Fibroblast of pulmonary artery (primary cell): ENCODE measurements around the gene NEUROG1.
"Not testable (repeated sequence)": the region's sequence is repeated elsewhere in the genome, so short reads cannot be mapped to it uniquely, and the experiment has no call there.

ENCODE experiments used
- DNase-seq: peaks from one replicate; pipeline ENCODE4 v3.0.0-alpha.2; 2010; ENCODE audit warnings: low read depth
- H3K4me3 ChIP-seq: replicated peaks from 2 replicates; pipeline ENCODE4 v1.5.1; 2011; ENCODE audit warnings: low read depth, mild to moderate bottlenecking, control low read depth, low read length, moderate library complexity
- TF ChIP-seq, protein P1 (sequence below): IDR thresholded peaks from 2 replicates; pipeline ENCODE4 v1.5.1; 2011; ENCODE audit warnings: mild to moderate bottlenecking, control low read depth, low read length, inconsistent platforms; ENCODE audit errors: missing control alignments

Gene NEUROG1

DNA sequence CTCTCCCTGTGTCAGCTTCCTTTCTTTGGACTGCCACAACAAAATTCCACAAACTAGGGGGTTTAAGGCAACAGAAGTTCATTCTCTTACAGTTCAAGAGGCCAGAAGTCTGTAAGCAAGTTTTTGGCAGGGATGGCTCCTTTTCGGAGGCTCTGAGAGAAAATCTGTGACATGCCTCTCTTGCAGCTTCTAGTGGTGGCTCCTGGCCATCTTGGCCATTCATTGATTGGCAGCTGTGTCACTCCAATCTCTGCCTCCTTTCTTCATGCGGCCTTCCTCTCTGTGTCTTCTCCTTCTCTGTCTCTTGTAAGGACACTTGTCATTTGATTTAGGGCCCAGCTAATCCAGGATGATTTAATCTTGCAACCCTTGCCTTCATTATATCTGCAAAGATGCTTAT lies 2.0 kb upstream of the NEUROG1 start:
- H3K4me3 ChIP-seq: no peak overlapping the region
- DNase-seq: no peak
- TF ChIP-seq, protein P1, sequence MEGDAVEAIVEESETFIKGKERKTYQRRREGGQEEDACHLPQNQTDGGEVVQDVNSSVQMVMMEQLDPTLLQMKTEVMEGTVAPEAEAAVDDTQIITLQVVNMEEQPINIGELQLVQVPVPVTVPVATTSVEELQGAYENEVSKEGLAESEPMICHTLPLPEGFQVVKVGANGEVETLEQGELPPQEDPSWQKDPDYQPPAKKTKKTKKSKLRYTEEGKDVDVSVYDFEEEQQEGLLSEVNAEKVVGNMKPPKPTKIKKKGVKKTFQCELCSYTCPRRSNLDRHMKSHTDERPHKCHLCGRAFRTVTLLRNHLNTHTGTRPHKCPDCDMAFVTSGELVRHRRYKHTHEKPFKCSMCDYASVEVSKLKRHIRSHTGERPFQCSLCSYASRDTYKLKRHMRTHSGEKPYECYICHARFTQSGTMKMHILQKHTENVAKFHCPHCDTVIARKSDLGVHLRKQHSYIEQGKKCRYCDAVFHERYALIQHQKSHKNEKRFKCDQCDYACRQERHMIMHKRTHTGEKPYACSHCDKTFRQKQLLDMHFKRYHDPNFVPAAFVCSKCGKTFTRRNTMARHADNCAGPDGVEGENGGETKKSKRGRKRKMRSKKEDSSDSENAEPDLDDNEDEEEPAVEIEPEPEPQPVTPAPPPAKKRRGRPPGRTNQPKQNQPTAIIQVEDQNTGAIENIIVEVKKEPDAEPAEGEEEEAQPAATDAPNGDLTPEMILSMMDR: no peak

DNA sequence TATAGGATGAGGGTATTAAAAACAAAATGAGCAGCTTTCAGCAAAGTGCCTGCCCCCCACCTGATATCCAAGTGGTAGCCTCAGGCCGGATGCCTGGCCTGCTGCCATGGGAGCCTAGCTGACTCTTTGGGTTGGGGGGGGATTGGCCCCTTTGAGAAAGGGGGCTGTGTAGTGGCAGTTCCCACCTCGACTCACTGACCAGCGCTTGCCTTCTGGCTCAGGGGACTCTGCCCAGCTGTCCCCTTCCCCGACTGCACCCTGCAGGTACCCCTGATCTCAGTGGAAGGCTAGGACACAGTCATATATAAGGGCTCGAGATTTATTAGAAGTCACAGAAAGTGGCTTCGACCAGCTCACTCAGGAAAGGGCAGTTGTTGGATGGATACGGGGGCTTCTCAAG lies 1.5 kb upstream of the NEUROG1 start:
- H3K4me3 ChIP-seq: no peak overlapping the region
- no peak for DNase-seq
- TF ChIP-seq, protein P1: no peak

DNA sequence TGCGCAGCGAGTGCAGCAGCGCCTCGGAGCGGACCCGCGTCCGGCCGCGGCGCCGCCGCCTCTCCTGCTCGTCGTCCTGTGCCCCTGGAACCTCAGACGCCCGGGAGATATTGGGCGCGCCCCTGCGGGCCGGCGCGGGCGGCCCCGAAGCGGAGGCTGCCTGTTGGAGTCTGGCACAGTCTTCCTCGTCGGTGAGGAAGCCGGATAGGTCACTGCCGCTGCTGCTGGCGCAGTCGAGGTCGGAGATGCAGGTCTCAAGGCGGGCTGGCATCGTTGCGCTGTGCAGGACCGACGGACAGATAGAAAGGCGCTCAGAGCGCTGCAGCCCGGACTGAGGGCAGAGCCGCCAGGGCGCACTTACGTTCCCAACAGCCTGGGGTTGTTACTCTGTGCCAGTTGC lies 344 bp downstream of the NEUROG1 start:
- no peak for DNase-seq
- TF ChIP-seq, protein P1: no peak
- no peak overlapping the region for H3K4me3 ChIP-seq

DNA sequence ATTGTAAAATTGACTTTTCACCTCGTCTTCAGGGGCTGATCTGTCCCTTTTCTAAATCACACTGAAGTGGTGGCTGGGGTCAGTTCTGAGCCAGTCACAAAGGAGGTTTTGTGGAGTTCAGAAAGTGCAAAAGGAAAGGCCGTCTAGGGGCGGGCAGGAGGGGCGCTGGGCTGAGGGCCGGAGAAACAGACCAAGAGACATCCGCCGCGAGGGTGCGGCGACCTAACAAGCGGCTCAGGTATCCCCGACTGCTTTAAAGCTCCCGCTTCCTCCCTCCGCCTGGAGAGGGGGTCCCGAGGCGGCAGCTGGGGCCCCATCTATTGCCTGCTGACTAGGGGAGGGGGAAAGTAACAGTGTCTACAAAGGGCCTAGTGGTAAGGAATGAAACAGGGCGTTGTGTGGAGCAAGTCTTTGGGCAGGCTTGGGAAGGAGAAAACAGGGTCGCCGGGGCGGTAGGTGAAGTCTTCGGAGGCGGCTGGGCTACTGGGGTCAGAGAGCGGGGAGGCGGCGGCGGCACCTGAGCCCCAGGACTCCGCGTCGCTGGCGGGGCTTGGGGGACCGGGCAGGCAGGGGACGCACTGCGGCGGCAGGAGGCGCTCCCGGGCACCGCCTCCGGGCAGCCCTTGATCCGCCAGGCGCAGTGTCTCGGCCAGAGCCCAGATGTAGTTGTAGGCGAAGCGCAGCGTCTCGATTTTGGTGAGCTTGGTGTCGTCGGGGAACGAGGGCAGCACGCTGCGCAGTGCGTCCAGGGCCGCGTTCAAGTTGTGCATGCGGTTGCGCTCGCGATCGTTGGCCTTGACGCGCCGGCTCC lies 950 bp downstream of the NEUROG1 start:
- DNase-seq: no peak
- no peak overlapping the region for H3K4me3 ChIP-seq
- TF ChIP-seq, protein P1: no peak

DNA sequence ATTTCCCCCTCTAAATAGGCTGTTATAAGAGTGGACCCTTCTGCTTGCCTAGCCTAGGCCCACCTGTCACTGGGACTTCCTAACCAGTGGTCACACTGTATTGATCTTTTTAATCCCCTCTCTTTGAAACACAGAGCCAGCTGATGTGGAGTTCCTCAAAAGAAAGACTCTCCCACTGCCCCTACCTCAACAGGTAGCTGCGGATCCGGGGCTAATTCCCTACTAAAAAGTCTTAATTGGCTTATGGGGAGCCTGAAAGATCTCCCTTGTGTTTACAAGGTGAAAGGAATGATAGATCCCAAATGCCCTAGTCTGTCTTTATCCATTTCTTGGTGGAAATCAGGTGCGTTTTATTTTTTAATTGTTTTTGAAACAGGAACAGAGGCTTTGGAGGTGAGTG lies 2.0 kb downstream of the NEUROG1 start:
- no peak overlapping the region for H3K4me3 ChIP-seq
- TF ChIP-seq, protein P1: no peak
- DNase-seq: no peak

DNA sequence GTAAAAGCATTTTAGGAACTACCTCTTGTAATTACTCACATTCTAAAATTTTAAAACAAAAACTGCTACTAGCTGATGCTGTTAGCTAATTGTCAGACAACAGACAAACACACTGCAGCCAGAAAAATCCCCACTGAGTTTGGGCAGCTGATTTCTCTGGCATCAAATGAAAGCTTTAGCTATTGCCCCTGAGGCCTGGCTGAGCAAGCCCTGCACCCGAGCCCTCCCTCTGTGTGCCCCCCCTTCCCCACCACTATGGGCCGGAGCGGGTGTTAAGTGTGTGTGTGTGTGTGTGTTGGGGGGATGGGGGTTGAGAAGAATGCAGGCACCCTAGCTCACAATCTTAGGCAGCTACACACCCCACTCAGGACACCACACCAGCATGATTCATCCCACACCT lies 2.4 kb downstream of the NEUROG1 start:
- no peak overlapping the region for H3K4me3 ChIP-seq
- TF ChIP-seq, protein P1: no peak
- DNase-seq: no peak

DNA sequence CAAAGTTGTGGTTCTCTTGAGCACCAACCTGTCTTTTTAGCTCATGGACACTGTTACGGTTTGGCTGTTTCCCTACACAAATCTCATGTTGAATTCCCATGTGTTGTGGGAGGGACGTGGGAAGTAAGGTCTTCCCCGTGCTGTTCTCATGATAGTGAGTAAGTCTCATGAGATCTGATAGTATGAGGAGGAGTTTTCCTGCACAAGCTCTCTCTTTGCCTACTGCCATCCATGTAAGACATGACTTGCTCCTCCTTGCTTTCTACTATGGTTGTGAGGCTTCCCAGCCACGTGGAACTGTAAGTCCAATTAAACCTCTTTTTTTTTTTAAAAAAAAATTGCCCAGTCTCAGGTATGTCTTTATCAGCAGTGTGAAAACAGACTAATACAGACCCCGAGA lies 6.2 kb downstream of the NEUROG1 start:
- DNase-seq, H3K4me3 ChIP-seq: not testable (repeated sequence)
